Measurements from ENCODE around the gene CCNDBP1. TPM values are rescaled to one million over a fixed set of nuclear protein-coding genes. Genes with fewer than 3 reads are reported as not detected.
A peak's percentile ranks its signal among the peaks of the same experiment; 100 is the strongest.
"Not testable (repeated sequence)": the region's sequence is repeated elsewhere in the genome, so short reads cannot be mapped to it uniquely, and the experiment has no call there.

The CCNDBP1 gene
- 10 to 100 TPM; 45.1 to 50.0 TPM for total RNA-seq
- long read RNA-seq, transcript CCNDBP1-201 (11 exons, 3,660 nt), result major isoform, 62 of 74 reads
- long read RNA-seq, partial matches to known transcripts, result 4 of 74 reads
- long read RNA-seq, other reads (novel, unspliced or antisense), result 4 of 74 reads

- ATAC-seq, result peak; percentile 98 to 99
- intact Hi-C loops (cut with DNase I), result no loop called here
- DNase-seq, result peak; percentile 97
Measured at GRCh38 chr15:43185157-43186002, at the start of gene CCNDBP1. Gene CCNDBP1, plus strand, starts transcription at chr15:43185403. Its CDS starts 96 bp downstream, at chr15:43185499.

- intact Hi-C loops (cut with DNase I), result no loop called here
- no peak for ATAC-seq
Measured at GRCh38 chr15:43143203-43143941, 41.8 kb upstream of the CCNDBP1 start.

GRCh38 chr15:43144512-43144911 lies 40.7 kb upstream of the CCNDBP1 start:
- intact Hi-C loops (cut with DNase I), result no loop called here
- no peak for ATAC-seq
- DNase-seq, result no peak

More at GRCh38 chr15:43143203-43143941, 41.8 kb upstream of the CCNDBP1 start:
- DNase-seq, result no peak

GRCh38 chr15:43146184-43146583 lies 39.0 kb upstream of the CCNDBP1 start:
- intact Hi-C loops (cut with DNase I), result no loop called here
- ATAC-seq, result no peak
- DNase-seq, result no peak

GRCh38 chr15:43150191-43150929 lies 34.8 kb upstream of the CCNDBP1 start:
- intact Hi-C loops (cut with DNase I), result no loop called here
- no peak for ATAC-seq
- no peak for DNase-seq

- intact Hi-C loops (cut with DNase I), result no loop called here
- no peak for DNase-seq
- no peak for ATAC-seq
Measured at GRCh38 chr15:43151688-43152087, 33.5 kb upstream of the CCNDBP1 start.

- ATAC-seq (no peak), DNase-seq (no peak)
- intact Hi-C loops (cut with DNase I), result no loop called here
Measured at GRCh38 chr15:43153269-43153668, 31.9 kb upstream of the CCNDBP1 start.

GRCh38 chr15:43165801-43166325 lies 19.3 kb upstream of the CCNDBP1 start:
- ATAC-seq (no peak), DNase-seq (no peak)
- intact Hi-C loops (cut with DNase I), result no loop called here

- intact Hi-C loops (cut with DNase I); DNase-seq; ATAC-seq: not testable (repeated sequence)
Measured at GRCh38 chr15:43167261-43167660, 17.9 kb upstream of the CCNDBP1 start.

GRCh38 chr15:43168192-43169107 lies 16.8 kb upstream of the CCNDBP1 start:
- DNase-seq (no peak), ATAC-seq (peak; percentile 43 to 53)
- intact Hi-C loops (cut with DNase I), result no loop called here

GRCh38 chr15:43169888-43170287 lies 15.3 kb upstream of the CCNDBP1 start:
- ATAC-seq, result no peak
- DNase-seq, result no peak
- intact Hi-C loops (cut with DNase I), result no loop called here

- ATAC-seq; intact Hi-C loops (cut with DNase I); DNase-seq: not testable (repeated sequence)
Measured at GRCh38 chr15:43175656-43176309, 9.4 kb upstream of the CCNDBP1 start.

GRCh38 chr15:43177147-43177546 lies 8.1 kb upstream of the CCNDBP1 start:
- intact Hi-C loops (cut with DNase I); DNase-seq; ATAC-seq: not testable (repeated sequence)

- intact Hi-C loops (cut with DNase I), result no loop called here
- no peak for DNase-seq
Measured at GRCh38 chr15:43183270-43183669, 1.9 kb upstream of the CCNDBP1 start.

GRCh38 chr15:43184407-43185124 lies 637 bp upstream of the CCNDBP1 start:
- intact Hi-C loops (cut with DNase I), result no loop called here
- peak in 1 of 2 donors; percentile 1 for ATAC-seq
- DNase-seq, result no peak

More at GRCh38 chr15:43183270-43183669, 1.9 kb upstream of the CCNDBP1 start:
- ATAC-seq, result no peak

GRCh38 chr15:43186003-43186353 lies 775 bp downstream of the CCNDBP1 start:
- ATAC-seq (peak; percentile 10 to 14), DNase-seq (no peak)
- intact Hi-C loops (cut with DNase I), result no loop called here
